SU-DHL-6 (cell line): ENCODE data around the gene GSTT2.
"Not testable (repeated sequence)": the region's sequence is repeated elsewhere in the genome, so short reads cannot be mapped to it uniquely, and the experiment has no call there.

Experiments
- H2AFZ ChIP-seq: fragments of 200-600 bp; sonication (generic); 2 replicates; pipeline ENCODE4 v1.6.1; 2014; ENCODE audit warnings: low read depth, mild to moderate bottlenecking, moderate library complexity, mixed read lengths, antibody characterized with exemption, low read length; ENCODE audit not compliant: severe bottlenecking
- H3F3A ChIP-seq: fragments of 200-600 bp; shearing (Covaris generic); 2 replicates; pipeline ENCODE4 v1.6.0; 2016; ENCODE audit warnings: antibody characterized with exemption, mild to moderate bottlenecking; ENCODE audit not compliant: insufficient read depth
- H3K27ac ChIP-seq: fragments of 200-600 bp; sonication (generic); 2 replicates; pipeline ENCODE4 v1.5.1; 2016; ENCODE audit warnings: low read depth, mild to moderate bottlenecking, low read length, moderate library complexity, mixed read lengths
- H3K27me3 ChIP-seq: fragments of 200-600 bp; sonication (generic), shearing (Covaris generic); 2 replicates; pipeline ENCODE4 v1.6.0; 2014; ENCODE audit warnings: mild to moderate bottlenecking, low read length
- H3K36me3 ChIP-seq: fragments of 200-600 bp; sonication (generic); 2 replicates; pipeline ENCODE4 v1.6.1; 2014; ENCODE audit warnings: mild to moderate bottlenecking, low read length, mixed read lengths
- H3K4me2 ChIP-seq: fragments of 300-600, 200-600 bp; shearing (Covaris generic), sonication (generic); 2 replicates; pipeline ENCODE4 v1.6.0; 2014; ENCODE audit warnings: low read length, low read depth, mild to moderate bottlenecking; ENCODE audit not compliant: poor library complexity, severe bottlenecking
- H3K4me3 ChIP-seq: fragments of 200-600 bp; sonication (generic); 2 replicates; pipeline ENCODE4 v1.5.1; 2014; ENCODE audit warnings: antibody characterized with exemption, low read length, mild to moderate bottlenecking, mixed read lengths; ENCODE audit not compliant: insufficient read depth, poor library complexity, severe bottlenecking
- H3K79me2 ChIP-seq: fragments of 200-600 bp; sonication (generic); 2 replicates; pipeline ENCODE4 v1.6.1; 2014; ENCODE audit warnings: mild to moderate bottlenecking, low read length, moderate library complexity; ENCODE audit not compliant: insufficient read depth
- H3K9ac ChIP-seq: fragments of 200-600 bp; sonication (generic); 2 replicates; pipeline ENCODE4 v1.7.0; 2014; ENCODE audit warnings: mild to moderate bottlenecking, low read length
- H3K9me2 ChIP-seq: fragments of 200-600 bp; sonication (generic); replicated peaks from 2 replicates; pipeline ENCODE4 v1.6.1; 2014; ENCODE audit warnings: low read length; ENCODE audit not compliant: insufficient read depth
- H3K9me3 ChIP-seq: fragments of 200-600 bp; sonication (generic); 2 replicates; pipeline ENCODE4 v1.6.1; 2014; ENCODE audit warnings: low read length, mixed read lengths; ENCODE audit not compliant: insufficient read depth
- H4K20me1 ChIP-seq: fragments of 200-600 bp; sonication (generic); 2 replicates; pipeline ENCODE4 v1.6.1; 2014; ENCODE audit warnings: low read depth, mild to moderate bottlenecking, antibody characterized with exemption, low read length, moderate library complexity, mixed read lengths
- EZH2phosphoT487 ChIP-seq: fragments of 200-600 bp; sonication (generic), shearing (Covaris generic); conservative IDR thresholded peaks from 2 replicates; pipeline ENCODE4 v1.6.1; 2018; ENCODE audit warnings: mild to moderate bottlenecking, antibody characterized with exemption, low read length, moderate library complexity, mixed read lengths
- TF ChIP-seq, protein P1 (sequence below): fragments of 200-600 bp; sonication (generic); IDR thresholded peaks from one replicate; pipeline ENCODE4 v1.5.1; 2017; ENCODE audit warnings: antibody characterized with exemption, mild to moderate bottlenecking, low read length, moderate library complexity; ENCODE audit not compliant: insufficient read depth, poor library complexity, severe bottlenecking

The GSTT2 gene

DNA sequence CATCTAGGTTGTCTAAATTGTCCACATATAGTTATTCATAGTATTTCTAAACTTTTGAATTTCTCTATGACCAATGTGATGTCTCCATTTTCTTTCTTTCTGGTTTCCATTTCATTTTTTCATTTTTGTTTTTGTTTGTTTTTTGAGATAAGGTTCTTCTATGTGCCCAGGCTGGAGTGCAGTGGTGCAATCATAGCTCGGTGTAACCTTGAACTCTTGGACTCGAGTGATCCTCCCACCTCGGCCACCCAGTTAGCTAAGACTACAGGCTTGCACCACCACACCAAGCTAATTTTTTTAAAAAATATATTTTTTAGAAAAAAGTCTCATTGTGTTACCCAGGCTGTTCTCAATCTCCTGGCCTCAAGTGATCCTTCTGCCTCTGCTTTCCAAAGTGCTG, 17.2 kb downstream of the GSTT2 start:
- H3K27me3 ChIP-seq, result no peaks in the 10 kb centered on the region
- H3K27ac ChIP-seq, result no peak overlapping the region
- H2AFZ ChIP-seq, result no peak overlapping the region
- no peak overlapping the region for H3K4me3 ChIP-seq
- no peaks in the 10 kb centered on the region for H3K9me3 ChIP-seq
- no peak overlapping the region for H3K4me2 ChIP-seq
- no peaks in the 10 kb centered on the region for H3K36me3 ChIP-seq
- H4K20me1 ChIP-seq, result no peaks in the 10 kb centered on the region
- H3K9ac ChIP-seq, result no peak overlapping the region
- no peaks in the 10 kb centered on the region for H3K9me2 ChIP-seq
- no peak for TF ChIP-seq EZH2phosphoT487
- TF ChIP-seq, protein P1, sequence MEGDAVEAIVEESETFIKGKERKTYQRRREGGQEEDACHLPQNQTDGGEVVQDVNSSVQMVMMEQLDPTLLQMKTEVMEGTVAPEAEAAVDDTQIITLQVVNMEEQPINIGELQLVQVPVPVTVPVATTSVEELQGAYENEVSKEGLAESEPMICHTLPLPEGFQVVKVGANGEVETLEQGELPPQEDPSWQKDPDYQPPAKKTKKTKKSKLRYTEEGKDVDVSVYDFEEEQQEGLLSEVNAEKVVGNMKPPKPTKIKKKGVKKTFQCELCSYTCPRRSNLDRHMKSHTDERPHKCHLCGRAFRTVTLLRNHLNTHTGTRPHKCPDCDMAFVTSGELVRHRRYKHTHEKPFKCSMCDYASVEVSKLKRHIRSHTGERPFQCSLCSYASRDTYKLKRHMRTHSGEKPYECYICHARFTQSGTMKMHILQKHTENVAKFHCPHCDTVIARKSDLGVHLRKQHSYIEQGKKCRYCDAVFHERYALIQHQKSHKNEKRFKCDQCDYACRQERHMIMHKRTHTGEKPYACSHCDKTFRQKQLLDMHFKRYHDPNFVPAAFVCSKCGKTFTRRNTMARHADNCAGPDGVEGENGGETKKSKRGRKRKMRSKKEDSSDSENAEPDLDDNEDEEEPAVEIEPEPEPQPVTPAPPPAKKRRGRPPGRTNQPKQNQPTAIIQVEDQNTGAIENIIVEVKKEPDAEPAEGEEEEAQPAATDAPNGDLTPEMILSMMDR, result no peak
- H3F3A ChIP-seq, result no peaks in the 10 kb centered on the region
- H3K79me2 ChIP-seq, result no peaks in the 10 kb centered on the region

DNA sequence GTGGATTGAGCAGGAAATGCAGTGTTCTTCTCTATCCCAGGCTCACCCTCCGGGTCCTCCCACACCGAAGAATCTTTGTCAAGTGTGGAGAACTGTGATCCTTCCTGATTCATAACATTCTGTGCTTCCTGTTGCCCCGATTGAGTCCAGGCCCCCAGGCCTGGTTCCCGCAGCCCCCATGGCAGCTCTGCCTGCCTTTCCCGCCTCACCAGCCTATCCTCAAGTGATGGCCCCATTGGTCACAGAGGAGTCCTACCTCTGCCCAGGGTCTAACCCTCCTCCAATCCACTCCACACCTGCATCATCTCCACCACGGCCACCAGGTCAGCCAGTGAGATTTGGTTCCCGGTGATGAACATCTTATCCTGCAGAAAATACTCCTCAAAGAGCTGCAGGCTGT, 19.8 kb downstream of the GSTT2 start:
- H3K9me3 ChIP-seq, H3K27ac ChIP-seq, H3K36me3 ChIP-seq, H3K27me3 ChIP-seq, H3F3A ChIP-seq, H3K9ac ChIP-seq, H3K4me3 ChIP-seq, H3K79me2 ChIP-seq, H3K9me2 ChIP-seq, H3K4me2 ChIP-seq, H4K20me1 ChIP-seq, H2AFZ ChIP-seq: not testable (repeated sequence)

DNA sequence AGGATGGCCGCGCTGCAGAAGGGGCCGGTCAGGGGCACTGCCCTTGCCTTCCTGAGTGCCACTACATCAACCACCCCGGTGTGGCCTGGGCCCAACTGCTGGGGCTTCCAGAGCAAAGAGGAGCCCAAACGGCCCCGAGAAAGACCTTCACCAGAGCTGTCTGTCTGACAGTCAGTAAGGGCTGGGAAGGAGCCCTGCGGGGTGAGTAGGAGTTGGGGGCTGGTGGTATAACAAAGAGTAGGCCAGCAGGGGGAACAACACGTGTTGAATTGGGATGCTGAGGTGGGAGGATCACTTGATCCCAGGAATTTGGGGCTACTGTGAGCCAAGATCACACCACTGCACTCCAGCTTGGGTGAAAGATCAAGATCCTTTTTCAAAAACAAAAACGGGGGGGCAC, 21.4 kb downstream of the GSTT2 start:
- H3K27ac ChIP-seq, result no peak overlapping the region
- no peaks in the 10 kb centered on the region for H3K36me3 ChIP-seq
- H3K9ac ChIP-seq, result no peak overlapping the region
- no peaks in the 10 kb centered on the region for H3F3A ChIP-seq
- H3K4me3 ChIP-seq, result no peak overlapping the region
- no peaks in the 10 kb centered on the region for H3K9me3 ChIP-seq
- no peaks in the 10 kb centered on the region for H3K9me2 ChIP-seq
- no peaks in the 10 kb centered on the region for H3K79me2 ChIP-seq
- no peaks in the 10 kb centered on the region for H4K20me1 ChIP-seq
- H3K27me3 ChIP-seq, result no peaks in the 10 kb centered on the region
- TF ChIP-seq, protein P1, result no peak
- TF ChIP-seq EZH2phosphoT487, result no peak
- no peak overlapping the region for H2AFZ ChIP-seq
- H3K4me2 ChIP-seq, result no peak overlapping the region

DNA sequence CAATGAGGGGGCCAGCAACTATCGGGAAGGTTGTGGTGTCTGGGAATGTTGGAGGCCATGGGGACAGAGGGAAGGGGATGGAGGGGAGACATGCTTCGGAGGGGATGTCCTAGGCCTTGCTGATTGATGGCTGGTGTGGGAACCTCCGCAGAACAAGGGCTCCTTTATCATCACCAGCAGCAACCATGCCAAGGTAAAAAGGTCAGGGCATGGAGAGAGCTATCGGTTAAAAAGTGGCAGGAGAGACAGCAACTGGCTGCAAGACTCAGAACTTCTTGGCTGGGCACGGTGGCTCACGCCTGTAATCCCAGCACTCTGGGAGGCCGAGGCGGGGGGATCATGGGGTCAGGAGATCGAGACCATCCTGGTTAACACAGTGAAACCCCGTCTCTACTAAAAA, 22.3 kb downstream of the GSTT2 start:
- no peak for TF ChIP-seq EZH2phosphoT487
- TF ChIP-seq, protein P1, result no peak
- Histone ChIP-seq H3K4me2 (no peak overlapping the region), H3K9me3 (no peaks in the 10 kb centered on the region), H3K4me3 (no peak overlapping the region), H3K27me3 (no peaks in the 10 kb centered on the region), H2AFZ (no peak overlapping the region), H3F3A (no peaks in the 10 kb centered on the region), H4K20me1 (no peaks in the 10 kb centered on the region), H3K9ac (no peak overlapping the region), H3K36me3 (no peaks in the 10 kb centered on the region), H3K79me2 (no peaks in the 10 kb centered on the region), H3K27ac (no peak overlapping the region), H3K9me2 (no peaks in the 10 kb centered on the region)
